OCI-LY7 (cell line): ENCODE data around the gene WNT6. TPM values are rescaled to one million over a fixed set of nuclear protein-coding genes. Genes with fewer than 3 reads are reported as not detected.

Experiments
- BruUV-seq: library from RNA; stranded (reverse); fragments of 400-500 nt; replicated peaks from 2 replicates; lab custom pipeline; 2021; lab: Mats Ljungman, UMichigan
- CTCF ChIA-PET: fragments of 300-600 bp; sonication (Branson Sonifier 250); formaldehyde crosslinking; loops from one replicate; lab custom pipeline; 2022; ENCODE audit warnings: antibody characterized with exemption; ENCODE audit not compliant: unreplicated experiment; lab: Charles Lee
- POLR2A ChIA-PET: fragments of 300-600 bp; sonication (Branson Sonifier 250); formaldehyde crosslinking; loops from one replicate; lab custom pipeline; 2022; ENCODE audit warnings: antibody characterized with exemption; lab: Charles Lee
- DNase-seq: peaks from one replicate; pipeline ENCODE4 v3.0.0-alpha.2; 2015; ENCODE audit warnings: low spot score
- H2AFZ ChIP-seq: fragments of 200-600 bp; sonication (generic), shearing (Covaris generic); 2 replicates; pipeline ENCODE4 v1.6.1; 2014; ENCODE audit warnings: mild to moderate bottlenecking, antibody characterized with exemption, low read length, moderate library complexity
- H3K27ac ChIP-seq: fragments of 200-600 bp; sonication (generic); 2 replicates; pipeline ENCODE4 v1.5.1; 2014; ENCODE audit warnings: mixed run types, low read depth, mild to moderate bottlenecking, moderate library complexity, low read length, inconsistent platforms; ENCODE audit not compliant: poor library complexity, severe bottlenecking
- H3K36me3 ChIP-seq: fragments of 200-600 bp; sonication (generic); 2 replicates; pipeline ENCODE4 v1.6.1; 2014; ENCODE audit warnings: mild to moderate bottlenecking, antibody characterized with exemption, low read length, moderate library complexity, mixed read lengths; ENCODE audit not compliant: insufficient read depth
- H3K4me1 ChIP-seq: fragments of 200-600 bp; sonication (generic); 2 replicates; pipeline ENCODE4 v1.5.1; 2014; ENCODE audit warnings: mild to moderate bottlenecking, low read length; ENCODE audit not compliant: insufficient read depth, poor library complexity, severe bottlenecking
- H3K4me2 ChIP-seq: fragments of 200-600 bp; sonication (generic); 2 replicates; pipeline ENCODE4 v1.6.1; 2014; ENCODE audit warnings: mild to moderate bottlenecking, low read length
- H3K4me3 ChIP-seq: fragments of 200-600 bp; sonication (generic); 2 replicates; pipeline ENCODE4 v1.5.1; 2014; ENCODE audit warnings: mild to moderate bottlenecking, low read depth, low read length; ENCODE audit not compliant: poor library complexity, severe bottlenecking
- H3K79me2 ChIP-seq: fragments of 200-600 bp; sonication (generic); 2 replicates; pipeline ENCODE4 v1.6.1; 2016; ENCODE audit warnings: low read depth, mild to moderate bottlenecking, low read length, moderate library complexity, mixed read lengths; ENCODE audit not compliant: insufficient read depth
- H3K9me2 ChIP-seq: fragments of 200-600 bp; sonication (generic); 2 replicates; pipeline ENCODE4 v1.6.1; 2016; ENCODE audit warnings: mild to moderate bottlenecking, low read length, mixed read lengths; ENCODE audit not compliant: insufficient read depth
- H3K9me3 ChIP-seq: fragments of 200-600 bp; sonication (generic); 2 replicates; pipeline ENCODE4 v1.6.1; 2014; ENCODE audit warnings: mild to moderate bottlenecking, mixed run types, low read length, mixed read lengths
- H4K20me1 ChIP-seq: fragments of 200-600 bp; sonication (generic); 2 replicates; pipeline ENCODE4 v1.6.1; 2014; ENCODE audit warnings: mild to moderate bottlenecking, antibody characterized with exemption, low read length, moderate library complexity, mixed read lengths; ENCODE audit not compliant: insufficient read depth
- CTCF ChIP-seq: fragments of 200-600 bp; sonication (generic); conservative IDR thresholded peaks from 2 replicates; pipeline ENCODE4 v1.5.1; 2014; ENCODE audit warnings: mild to moderate bottlenecking, antibody characterized with exemption, low read length, moderate library complexity, mixed read lengths
- EZH2phosphoT487 ChIP-seq: fragments of 200-600 bp; sonication (generic); IDR thresholded peaks from 2 replicates; pipeline ENCODE4 v1.6.1; 2018; ENCODE audit warnings: low read depth, borderline replicate concordance, mild to moderate bottlenecking, mixed run types, antibody characterized with exemption, low read length, moderate library complexity, mixed read lengths
- intact Hi-C: fragments of 100-400 bp; cut with micrococcal nuclease; formaldehyde crosslinking; loops from one replicate; pipeline ENCODE4 v1.10.0; 2022; ENCODE audit not compliant: unreplicated experiment
- total RNA-seq, 2 experiments: library from RNA; depleted of rRNA in 1 of 2; stranded (reverse); fragments of >200 nt in 1 of 2; shearing (Covaris generic) in 1 of 2; gene quantifications; 2 replicates each; pipeline ENCODE4 v1.2.3, GENCODE V29; 2014 to 2022

The WNT6 gene
- total RNA-seq, 2 experiments from 2014 or later, result 0.74 TPM; not detected in 1

- TF ChIP-seq CTCF, result no peak
- no peak for TF ChIP-seq EZH2phosphoT487
- H3K9me3 ChIP-seq, result no peaks in the 10 kb centered on the region
- H3K9me2 ChIP-seq, result no peaks in the 10 kb centered on the region
- no TSS peak for BruUV-seq
- no peak overlapping the region for H3K4me3 ChIP-seq
- no peaks in the 10 kb centered on the region for H4K20me1 ChIP-seq
- H2AFZ ChIP-seq, result no peak overlapping the region
- DNase-seq, result no peak
- H3K4me1 ChIP-seq, result no peaks in the 10 kb centered on the region
- no peak overlapping the region for H3K27ac ChIP-seq
- H3K4me2 ChIP-seq, result no peak overlapping the region
- no peaks in the 10 kb centered on the region for H3K79me2 ChIP-seq
- intact Hi-C loops, result no loop called here
- CTCF ChIA-PET, result no interaction called here
- POLR2A ChIA-PET, result no interaction called here
- no peaks in the 10 kb centered on the region for H3K36me3 ChIP-seq
These were observed 4.1 kb upstream of the WNT6 start for GRCh38 chr2:218855305-218856166.

DNA sequence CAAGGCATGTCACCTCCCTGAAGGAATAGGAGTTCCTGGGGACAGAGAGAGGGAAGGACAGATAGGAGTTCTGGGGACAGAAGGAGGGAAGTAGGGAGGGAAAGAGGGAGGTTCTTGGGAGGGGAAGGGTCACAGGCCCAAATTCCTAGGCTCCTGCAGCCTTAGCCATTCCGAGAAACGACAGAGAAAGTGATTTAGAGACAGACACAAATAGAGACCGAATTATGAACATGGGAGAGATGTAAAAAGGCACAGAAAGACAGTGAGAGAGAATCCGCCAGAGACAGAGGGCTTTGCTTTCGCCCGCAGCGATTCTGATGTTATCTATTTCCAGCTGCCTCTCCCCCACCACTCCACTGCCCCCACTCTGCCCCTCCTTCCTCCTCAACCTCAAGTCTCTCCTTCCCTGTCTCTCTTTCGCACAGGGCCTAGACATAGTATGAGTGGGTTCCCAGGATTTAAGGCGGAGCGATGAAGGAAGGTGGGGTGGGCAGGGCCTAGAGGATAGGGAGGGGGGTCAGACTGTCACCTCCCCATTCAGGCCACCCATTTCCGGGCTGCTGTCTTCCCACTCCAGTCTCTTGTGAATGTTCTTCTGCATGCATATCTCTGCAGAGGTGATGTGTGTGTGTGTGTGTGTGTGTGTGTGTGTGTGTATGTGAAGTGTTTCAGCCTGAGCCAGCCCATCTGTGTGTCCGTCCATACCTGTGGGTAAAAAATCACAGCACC lies 3.3 kb upstream of the WNT6 start:
- Histone ChIP-seq H3K36me3 (no peaks in the 10 kb centered on the region), H3K79me2 (no peaks in the 10 kb centered on the region), H2AFZ (no peak overlapping the region), H3K27ac (no peak overlapping the region), H3K4me3 (no peak overlapping the region), H4K20me1 (no peaks in the 10 kb centered on the region), H3K4me2 (no peak overlapping the region), H3K9me2 (no peaks in the 10 kb centered on the region), H3K4me1 (no peaks in the 10 kb centered on the region), H3K9me3 (no peaks in the 10 kb centered on the region)
- no TSS peak for BruUV-seq
- DNase-seq, result no peak
- intact Hi-C loops, result no loop called here
- TF ChIP-seq CTCF, result no peak
- TF ChIP-seq EZH2phosphoT487, result no peak
- ChIA-PET POLR2A (no interaction called here), CTCF (no interaction called here)

GRCh38 chr2:218856896-218857243 lies 2.7 kb upstream of the WNT6 start:
- Histone ChIP-seq H3K4me3 (no peak overlapping the region), H3K4me1 (no peaks in the 10 kb centered on the region), H4K20me1 (no peaks in the 10 kb centered on the region), H3K9me3 (no peaks in the 10 kb centered on the region), H3K79me2 (no peaks in the 10 kb centered on the region), H3K4me2 (no peak overlapping the region), H2AFZ (no peak overlapping the region), H3K9me2 (no peaks in the 10 kb centered on the region), H3K36me3 (no peaks in the 10 kb centered on the region), H3K27ac (no peak overlapping the region)
- CTCF ChIA-PET, result interaction anchor here (0.6 kb wide), 1 partner anchor 374 kb away, joined by 6 read pairs; no protein-coding TSS in a partner anchor
- POLR2A ChIA-PET, result no interaction called here
- no peak for TF ChIP-seq EZH2phosphoT487
- DNase-seq, result no peak
- no TSS peak for BruUV-seq
- intact Hi-C loops, result no loop called here
